HG02642 (cell line): ENCODE data around the gene HDAC4.

ENCODE experiments used
- ATAC-seq: cut with Tn5 transposase; IDR thresholded peaks from one replicate; pipeline ENCODE4 v1.9.1; 2021; ENCODE audit warnings: mild to moderate bottlenecking; ENCODE audit not compliant: unreplicated experiment, poor library complexity

Gene HDAC4

DNA sequence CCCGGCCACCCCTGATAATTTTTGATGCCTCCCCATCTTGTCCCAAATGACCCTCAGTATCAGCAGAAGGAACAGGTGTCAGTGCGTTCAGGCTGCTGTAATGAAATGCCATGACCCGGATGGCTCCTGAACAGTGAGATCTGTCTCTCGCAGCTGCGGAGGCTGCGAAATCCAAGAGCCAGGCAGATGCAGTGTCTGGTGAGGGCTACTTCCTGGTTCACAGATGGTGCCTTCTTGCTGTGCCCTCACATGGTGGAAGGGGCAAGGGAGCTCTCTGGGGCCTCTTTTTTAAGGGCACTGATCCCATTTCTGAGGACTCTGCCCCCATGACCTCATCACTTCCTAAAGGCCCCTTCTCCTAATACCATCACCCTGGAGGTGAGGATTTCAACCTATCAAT, 400.7 kb downstream of the HDAC4 start:
- ATAC-seq, result no peak

DNA sequence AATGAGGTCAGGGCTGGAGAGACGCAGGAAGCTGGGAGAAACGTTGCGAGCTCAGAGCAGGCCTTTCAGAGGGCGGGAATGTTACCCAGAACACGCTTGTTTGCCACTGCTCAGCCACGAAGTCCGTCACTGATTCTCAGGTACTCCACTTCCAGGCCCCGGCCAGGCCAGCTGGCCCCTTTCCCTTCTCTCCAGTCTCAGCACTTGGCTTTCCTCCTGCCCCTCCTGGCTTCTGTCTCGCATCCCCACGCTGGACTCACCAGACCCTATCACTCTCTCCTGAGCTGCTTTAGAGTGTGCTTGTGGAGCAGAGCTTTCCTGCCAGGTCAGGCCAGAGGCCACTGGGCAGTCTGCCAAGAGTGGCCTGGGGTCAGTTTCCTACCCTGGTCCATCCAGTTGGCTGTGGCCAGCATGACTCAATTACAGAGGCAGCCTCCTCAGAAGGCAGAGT, 401.5 kb downstream of the HDAC4 start:
- ATAC-seq, result no peak

DNA sequence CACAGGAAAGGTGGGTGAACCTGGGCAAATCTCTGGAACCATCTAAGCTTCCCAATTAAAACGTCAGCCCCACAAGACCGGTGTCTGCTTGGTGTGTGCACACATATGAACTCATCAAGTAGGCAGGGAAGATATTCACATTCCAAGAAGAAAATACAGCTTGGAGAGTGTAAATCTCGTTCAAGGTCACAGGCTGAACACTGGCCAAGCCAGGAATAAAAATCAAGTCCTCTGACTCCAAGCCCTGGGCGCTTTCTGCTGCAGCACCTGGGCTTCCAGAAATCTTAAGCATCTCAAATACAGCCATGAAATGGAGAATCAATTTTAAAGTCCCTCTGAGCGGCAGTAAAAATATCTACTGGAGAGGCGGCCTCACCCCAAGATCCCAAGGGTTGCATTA, 402.0 kb downstream of the HDAC4 start:
- no peak for ATAC-seq
